ENCODE data around the gene MAD1L1.

MAD1L1 gene

GRCh38 chr7:2080060-2080387 is 152.7 kb downstream of the MAD1L1 start:
- Histone ChIP-seq H3K36me3 (ENCODE audit: insufficient read depth, low read length) (peaks cover 35% of the 10 kb centered on the region), H3K4me3 (ENCODE audit: low read depth in 1 of 2, low read length in 2 of 2) (no peak overlapping the region), H3K4me2 (ENCODE audit: insufficient read depth, low read length) (no peak overlapping the region), H3K9ac (ENCODE audit: low read depth, low read length) (no peak overlapping the region), H3K9me3 (ENCODE audit: insufficient read depth, low read length, severe bottlenecking) (no peaks in the 10 kb centered on the region), H3K79me2 (ENCODE audit: insufficient read depth, low read length) (no peaks in the 10 kb centered on the region), H3K4me1 (ENCODE audit: insufficient read depth, low read length) (no peaks in the 10 kb centered on the region), H3K27me3 (ENCODE audit: insufficient read depth, low read length, poor library complexity) (no peaks in the 10 kb centered on the region), H2AFZ (ENCODE audit: low read depth, low read length) (no peak overlapping the region), H4K20me1 (ENCODE audit: insufficient read depth, low read length) (peaks cover 3% of the 10 kb centered on the region), H3K27ac (ENCODE audit: low read length) (no peak overlapping the region)
- ATAC-seq (ENCODE audit: insufficient read depth, low read depth) (no peak), DNase-seq (no peak)
- TF ChIP-seq EZH2 (IDR thresholded peaks at IDR 0.05; ENCODE audit: borderline replicate concordance, low read depth, low read length, severe bottlenecking) (no peak), CTCF (IDR thresholded peaks at IDR 0.05; ENCODE audit: borderline replicate concordance, extremely low read depth, low read length, poor library complexity, severe bottlenecking) (no peak)

DNA sequence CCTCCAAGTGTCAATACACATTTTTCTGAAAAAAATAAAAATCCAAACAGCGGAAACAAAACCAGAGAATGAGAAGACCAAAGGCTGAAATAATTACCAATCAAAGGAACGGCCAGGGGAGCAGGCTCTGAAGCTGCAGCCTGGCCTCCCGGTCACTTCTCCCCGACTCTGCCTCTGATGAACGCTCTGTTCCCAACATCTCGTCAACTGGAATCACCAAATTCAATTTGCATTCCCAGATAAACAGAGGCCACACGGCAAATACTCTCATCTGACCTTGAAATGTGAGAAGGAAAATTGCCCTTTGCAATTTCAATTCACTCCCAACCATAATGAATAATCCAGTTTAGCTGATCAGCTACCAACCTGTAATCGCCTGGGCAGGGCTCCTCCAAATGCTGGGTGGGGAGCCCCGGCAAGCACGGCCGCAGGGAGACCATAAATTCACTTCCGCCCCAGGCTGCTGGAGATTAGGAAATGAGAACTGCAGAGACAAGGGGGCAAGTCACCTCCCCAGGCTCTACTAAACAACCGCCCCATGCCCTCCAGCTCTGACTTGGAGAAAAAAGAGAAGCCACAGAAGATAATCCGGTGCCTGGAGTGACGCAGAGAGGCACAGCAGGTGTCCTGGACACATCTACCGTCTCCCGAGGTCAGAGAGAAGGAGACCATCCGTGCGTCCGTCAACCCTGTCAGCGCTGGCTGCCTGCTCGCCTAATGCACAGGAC is 153.2 kb downstream of the MAD1L1 start:
- Histone ChIP-seq H3K79me2 (ENCODE audit: insufficient read depth, low read length) (no peaks in the 10 kb centered on the region), H3K4me3 (ENCODE audit: low read depth in 1 of 2, low read length in 2 of 2) (no peak overlapping the region), H3K27ac (ENCODE audit: low read length) (no peak overlapping the region), H3K9me3 (ENCODE audit: insufficient read depth, low read length, severe bottlenecking) (no peaks in the 10 kb centered on the region), H3K4me1 (ENCODE audit: insufficient read depth, low read length) (no peaks in the 10 kb centered on the region), H2AFZ (ENCODE audit: low read depth, low read length) (no peak overlapping the region), H3K36me3 (ENCODE audit: insufficient read depth, low read length) (peaks cover 34% of the 10 kb centered on the region), H3K9ac (ENCODE audit: low read depth, low read length) (no peak overlapping the region), H3K27me3 (ENCODE audit: insufficient read depth, low read length, poor library complexity) (no peaks in the 10 kb centered on the region), H4K20me1 (ENCODE audit: insufficient read depth, low read length) (peaks cover 3% of the 10 kb centered on the region), H3K4me2 (ENCODE audit: insufficient read depth, low read length) (no peak overlapping the region)
- DNase-seq (no peak), ATAC-seq (ENCODE audit: insufficient read depth, low read depth) (no peak)
- no peak for TF ChIP-seq CTCF (IDR thresholded peaks at IDR 0.05; ENCODE audit: borderline replicate concordance, extremely low read depth, low read length, poor library complexity, severe bottlenecking)
- no peak for TF ChIP-seq EZH2 (IDR thresholded peaks at IDR 0.05; ENCODE audit: borderline replicate concordance, low read depth, low read length, severe bottlenecking)

DNA sequence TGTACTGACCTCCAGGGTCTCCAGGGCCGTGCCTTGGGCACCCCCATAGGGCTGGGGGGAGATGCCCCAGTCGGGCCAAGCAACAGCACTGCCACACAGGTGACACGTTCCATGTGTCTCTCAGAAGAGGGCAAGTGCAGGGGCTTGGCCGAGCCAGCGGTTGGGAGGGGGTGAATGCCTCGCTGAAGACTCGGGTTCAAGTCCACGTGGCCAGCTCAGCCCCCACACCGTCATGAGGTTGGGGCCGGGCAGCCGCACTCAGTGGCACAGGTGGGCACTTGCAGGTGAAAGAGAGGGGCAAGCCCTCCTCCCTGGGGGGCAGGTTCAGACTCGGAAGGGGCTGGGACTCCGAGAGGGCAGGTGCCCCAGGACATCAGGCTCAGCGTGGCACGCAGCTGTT is 153.8 kb downstream of the MAD1L1 start:
- TF ChIP-seq CTCF (IDR thresholded peaks at IDR 0.05; ENCODE audit: borderline replicate concordance, extremely low read depth, low read length, poor library complexity, severe bottlenecking) (no peak), EZH2 (IDR thresholded peaks at IDR 0.05; ENCODE audit: borderline replicate concordance, low read depth, low read length, severe bottlenecking) (no peak)
- no peak overlapping the region for H2AFZ ChIP-seq (ENCODE audit: low read depth, low read length)
- DNase-seq: no peak
- H3K4me1 ChIP-seq (ENCODE audit: insufficient read depth, low read length): no peaks in the 10 kb centered on the region
- H3K4me3 ChIP-seq (ENCODE audit: low read depth in 1 of 2, low read length in 2 of 2): no peak overlapping the region
- peaks cover 3% of the 10 kb centered on the region for H4K20me1 ChIP-seq (ENCODE audit: insufficient read depth, low read length)
- H3K79me2 ChIP-seq (ENCODE audit: insufficient read depth, low read length): no peaks in the 10 kb centered on the region
- H3K27me3 ChIP-seq (ENCODE audit: insufficient read depth, low read length, poor library complexity): no peaks in the 10 kb centered on the region
- peaks cover 31% of the 10 kb centered on the region for H3K36me3 ChIP-seq (ENCODE audit: insufficient read depth, low read length)
- H3K4me2 ChIP-seq (ENCODE audit: insufficient read depth, low read length): no peak overlapping the region
- H3K27ac ChIP-seq (ENCODE audit: low read length): no peak overlapping the region
- no peak for ATAC-seq (ENCODE audit: insufficient read depth, low read depth)
- no peak overlapping the region for H3K9ac ChIP-seq (ENCODE audit: low read depth, low read length)
- no peaks in the 10 kb centered on the region for H3K9me3 ChIP-seq (ENCODE audit: insufficient read depth, low read length, severe bottlenecking)

All from DND-41 (cell line).